ENCODE results near the gene ARHGEF4.

Gene ARHGEF4

GRCh38 chr2:131011486-131011885, 174.8 kb downstream of the ARHGEF4 start:
- DNase-seq (ENCODE audit: low read depth in 3 of 3), result no peak

- no peak for DNase-seq (ENCODE audit: low read depth in 3 of 3)
Observed at GRCh38 chr2:131014141-131014540, 177.4 kb downstream of the ARHGEF4 start.

DNA sequence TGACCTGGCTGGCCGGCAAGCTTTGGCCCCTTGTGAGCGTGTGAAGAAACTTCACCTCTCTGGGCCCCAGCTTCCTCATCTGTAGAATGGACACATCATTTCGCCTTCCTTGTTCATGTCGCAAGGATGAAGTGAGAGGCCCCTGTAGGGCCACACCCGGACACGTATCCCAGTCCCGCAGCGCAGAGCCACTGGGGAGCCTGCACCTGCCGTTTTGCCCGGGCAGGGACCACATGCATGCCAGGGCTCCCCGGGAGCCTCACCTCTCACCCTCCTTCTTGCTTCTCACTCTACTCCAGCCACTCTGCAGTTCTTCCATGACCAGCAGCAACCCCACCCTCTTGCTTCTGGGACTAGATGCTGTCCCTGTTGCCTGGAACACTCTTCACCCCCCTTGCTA, 179.1 kb downstream of the ARHGEF4 start:
- DNase-seq (ENCODE audit: low read depth in 3 of 3), result no peak

- DNase-seq (ENCODE audit: low read depth in 3 of 3), result no peak
Observed at GRCh38 chr2:131016826-131017741, 180.4 kb downstream of the ARHGEF4 start.

DNA sequence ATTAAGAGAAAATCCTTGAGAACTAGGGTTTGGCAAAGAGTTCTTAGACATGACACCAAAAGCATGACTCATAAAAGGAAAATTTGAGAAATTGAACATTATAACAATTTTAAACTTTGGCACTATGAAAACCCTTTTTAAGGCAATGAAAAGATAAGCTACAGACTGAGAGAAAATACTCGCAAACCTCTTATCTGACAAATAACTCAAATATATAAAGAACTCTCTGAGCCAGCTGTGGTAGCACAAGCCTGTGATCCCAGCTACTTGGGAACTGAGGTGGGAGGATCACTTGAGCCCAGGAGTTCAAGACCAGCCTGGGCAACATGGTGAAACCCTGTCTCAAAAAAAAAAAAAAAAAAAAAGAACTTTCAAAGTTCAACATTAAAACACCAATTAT, 186.0 kb downstream of the ARHGEF4 start:
- DNase-seq (ENCODE audit: low read depth in 3 of 3), result no peak

GRCh38 chr2:131023758-131024157, 187.0 kb downstream of the ARHGEF4 start:
- DNase-seq (ENCODE audit: low read depth in 3 of 3), result no peak

DNA sequence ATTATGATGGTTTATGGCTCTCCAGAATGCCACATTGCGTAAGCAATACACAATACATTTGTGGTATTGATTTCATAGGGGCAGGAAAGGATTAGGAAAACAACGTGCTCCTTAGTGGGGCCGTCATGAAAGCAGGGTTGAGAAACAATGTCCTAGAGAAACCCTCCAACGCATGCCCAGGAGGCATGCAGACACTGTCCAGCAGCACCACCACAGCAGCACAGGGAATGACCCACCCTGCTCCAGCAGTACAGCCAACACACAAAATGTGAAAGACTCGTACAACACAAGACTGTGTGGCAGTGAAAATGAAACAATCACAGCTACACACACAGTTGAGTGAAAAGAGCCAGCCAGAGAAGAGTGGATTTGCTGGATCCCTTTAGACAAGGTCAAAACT, 190.2 kb downstream of the ARHGEF4 start:
- DNase-seq (ENCODE audit: low read depth in 3 of 3), result no peak

DNA sequence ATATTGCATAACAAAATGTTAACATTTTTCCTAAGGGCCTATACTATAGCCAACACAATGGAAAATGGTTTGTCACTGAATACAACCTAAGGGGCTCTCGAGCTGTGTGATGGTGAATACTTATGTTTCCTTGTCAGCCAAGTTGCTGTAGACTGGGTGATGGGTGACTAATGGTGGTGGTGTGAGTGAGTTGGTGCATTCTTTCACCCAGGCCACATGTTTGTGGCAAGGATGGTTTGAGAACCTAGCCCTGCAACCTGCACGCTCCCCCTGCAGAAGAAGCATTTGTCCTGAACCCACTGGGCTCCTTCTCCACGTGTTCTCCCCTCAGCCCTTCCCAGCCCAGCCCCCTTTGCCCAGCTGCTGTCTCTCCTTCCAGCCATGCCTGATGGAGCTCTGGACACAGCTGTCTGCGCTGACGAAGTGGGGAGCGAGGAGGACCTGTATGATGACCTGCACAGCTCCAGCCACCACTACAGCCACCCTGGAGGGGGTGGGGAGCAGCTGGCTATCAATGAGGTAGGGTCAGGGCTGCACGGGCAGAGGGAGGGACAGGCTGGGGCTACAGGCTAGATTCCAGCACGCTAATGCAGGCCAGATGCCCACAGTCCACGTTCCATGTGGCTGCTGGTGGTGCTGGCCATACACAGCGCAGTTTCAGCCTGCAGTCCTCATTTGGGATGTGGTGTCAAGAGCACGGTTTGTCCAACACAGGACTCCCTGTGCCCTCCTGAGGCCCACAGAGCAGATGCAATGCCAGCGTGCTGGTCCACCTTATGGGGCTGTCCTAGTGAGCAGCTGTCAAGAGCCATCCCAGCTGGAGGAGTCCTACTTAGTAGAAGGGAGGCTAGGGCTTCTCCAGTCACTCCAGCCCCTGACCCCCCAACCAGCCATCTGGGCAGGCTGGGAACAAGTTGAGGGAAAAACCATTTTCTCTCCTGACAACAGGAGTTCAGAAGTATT, 191.1 kb downstream of the ARHGEF4 start:
- no peak for DNase-seq (ENCODE audit: low read depth in 3 of 3)

- no peak for DNase-seq (ENCODE audit: low read depth in 3 of 3)
Observed at GRCh38 chr2:131029812-131030211, 193.1 kb downstream of the ARHGEF4 start.

- DNase-seq (ENCODE audit: low read depth in 3 of 3), result no peak
Observed at GRCh38 chr2:131030478-131030971, 193.8 kb downstream of the ARHGEF4 start.

- DNase-seq (ENCODE audit: low read depth in 3 of 3), result no peak
Observed at GRCh38 chr2:131031431-131031841, 194.7 kb downstream of the ARHGEF4 start.

GRCh38 chr2:131031875-131032274, 195.2 kb downstream of the ARHGEF4 start:
- no peak for DNase-seq (ENCODE audit: low read depth in 3 of 3)

DNA sequence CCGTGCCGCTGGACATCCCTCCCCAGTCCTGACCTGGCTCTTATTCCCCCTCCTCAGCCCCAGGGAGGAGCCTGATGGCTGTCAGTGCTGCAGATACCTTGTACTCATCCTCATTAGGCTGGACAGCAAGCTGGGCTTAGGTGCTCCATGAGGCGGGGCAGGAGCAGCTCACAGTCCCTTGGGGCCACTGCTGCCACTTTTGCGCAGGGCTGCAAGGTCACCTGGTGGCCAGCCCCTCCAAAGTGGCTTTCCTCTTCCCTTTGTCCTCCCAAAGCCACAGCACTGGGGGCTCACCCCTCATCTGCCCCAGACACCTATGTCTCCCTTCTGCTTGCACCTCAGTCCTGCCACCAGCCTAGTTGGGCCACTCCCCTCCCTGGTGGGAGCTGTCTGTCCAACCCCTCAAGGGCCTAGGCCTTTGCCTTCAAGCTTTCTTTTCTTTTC, 195.7 kb downstream of the ARHGEF4 start:
- no peak for DNase-seq (ENCODE audit: low read depth in 3 of 3)

DNA sequence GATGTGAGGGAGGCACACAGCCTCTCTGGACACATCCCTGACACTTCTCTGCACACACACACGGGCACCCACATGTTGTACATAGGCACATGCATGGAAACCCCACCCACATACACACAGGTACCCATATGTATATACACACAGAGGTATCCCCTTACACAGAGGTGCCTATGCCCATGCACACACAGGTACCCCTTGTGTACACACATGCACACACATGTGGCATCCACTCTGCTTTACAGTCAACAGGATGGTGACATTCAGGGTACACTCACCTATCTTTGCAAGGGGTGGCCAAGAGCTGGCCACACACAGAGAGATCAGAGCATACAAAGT, 197.0 kb downstream of the ARHGEF4 start:
- no peak for DNase-seq (ENCODE audit: low read depth in 3 of 3)

GRCh38 chr2:131034122-131035051, 197.7 kb downstream of the ARHGEF4 start:
- DNase-seq (ENCODE audit: low read depth in 3 of 3), result no peak

DNA sequence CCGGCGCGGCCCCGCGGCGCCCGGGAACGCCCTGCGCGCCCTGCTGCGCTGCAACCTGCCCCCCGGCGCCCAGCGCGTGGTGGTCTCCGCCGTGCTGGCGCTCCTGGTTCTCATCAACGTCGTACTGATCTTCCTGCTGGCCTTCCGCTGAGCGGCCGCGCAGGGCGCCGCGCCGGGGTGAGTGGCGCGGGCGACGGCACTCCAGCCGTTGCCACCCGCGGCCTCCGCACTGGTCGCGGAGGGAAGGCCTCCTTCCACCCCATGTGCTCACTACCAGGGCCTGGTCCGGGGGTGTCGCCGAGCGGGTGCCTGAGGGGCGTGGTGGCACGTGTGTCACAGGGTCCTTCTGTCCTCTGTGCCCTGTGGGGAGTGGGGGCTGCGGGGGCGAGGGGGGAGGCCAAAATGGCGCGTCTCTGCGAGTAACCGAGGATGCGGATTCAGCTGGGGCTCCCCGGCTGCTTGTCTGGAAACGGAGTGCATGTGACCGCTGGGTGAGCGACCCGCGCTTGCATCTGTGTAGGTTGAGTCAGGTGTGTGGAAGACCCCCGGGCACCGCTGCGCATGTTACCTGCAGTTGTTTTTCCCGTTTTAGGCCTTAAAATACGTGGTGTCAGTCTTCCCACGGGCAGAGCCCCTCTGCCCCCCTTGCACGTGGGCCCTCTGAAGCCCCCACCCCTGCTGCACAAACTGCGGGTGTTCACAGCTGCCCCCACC, 198.6 kb downstream of the ARHGEF4 start:
- DNase-seq (ENCODE audit: low read depth in 3 of 3), result no peak

DNA sequence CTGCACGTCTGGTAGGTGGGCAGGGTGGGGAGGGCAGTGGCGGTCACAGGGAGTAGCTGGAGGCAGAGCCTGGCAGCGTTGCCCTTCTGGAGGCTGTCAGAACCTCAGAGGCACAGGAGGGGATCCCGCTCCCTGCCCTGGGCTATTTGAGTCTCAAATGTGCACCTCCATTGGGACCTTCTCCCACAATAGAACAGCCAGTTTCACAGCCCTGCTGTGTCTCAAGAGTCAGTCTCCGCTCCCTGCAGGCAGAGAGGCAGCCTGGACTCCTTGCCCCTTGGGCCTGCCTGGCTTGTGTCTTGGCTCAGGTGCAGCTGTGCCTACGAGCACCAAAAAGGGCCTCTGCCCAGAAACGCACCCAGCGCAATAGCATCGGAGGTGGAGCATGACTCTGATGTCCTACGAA, 199.1 kb downstream of the ARHGEF4 start:
- DNase-seq (ENCODE audit: low read depth in 3 of 3), result no peak

GRCh38 chr2:131036269-131036668, 199.6 kb downstream of the ARHGEF4 start:
- no peak for DNase-seq (ENCODE audit: low read depth in 3 of 3)

- no peak for DNase-seq (ENCODE audit: low read depth in 3 of 3)
Observed at GRCh38 chr2:131036696-131037397, 200.1 kb downstream of the ARHGEF4 start.

All from stimulated activated CD4-positive, alpha-beta T cell treated with anti-CD3 and anti-CD28 coated beads, TNF-alpha, amount 100 ng/mL, for 48 hours (primary cell).